Brain microvascular endothelial cell (primary cell): ENCODE measurements around the gene C4orf51.

ENCODE experiments used
- DNase-seq: peaks from one replicate; pipeline ENCODE4 v3.0.0-alpha.2; 2020
- H3K27ac ChIP-seq: fragments of 250-450 bp; sonication (Bioruptor Pico); 2 replicates; pipeline ENCODE4 v1.5.1; 2020; ENCODE audit warnings: mild to moderate bottlenecking, moderate library complexity
- H3K27me3 ChIP-seq: fragments of 250-450 bp; sonication (Bioruptor Pico); replicated peaks from 2 replicates; pipeline ENCODE4 v1.5.1; 2020; ENCODE audit warnings: mild to moderate bottlenecking
- H3K36me3 ChIP-seq: fragments of 250-450 bp; sonication (Bioruptor Pico); replicated peaks from 2 replicates; pipeline ENCODE4 v1.5.1; 2020; ENCODE audit warnings: mild to moderate bottlenecking
- H3K4me3 ChIP-seq: 2 replicates; pipeline ENCODE4 v1.5.1; 2011; ENCODE audit warnings: low read depth, mild to moderate bottlenecking, control low read depth, low read length, moderate library complexity
- in situ Hi-C: cut with HindIII; loops from 2 replicates; pipeline ENCODE4 v1.10.0; 2017; ENCODE audit warnings: low sequenced_read_pairs, low pct_ligation_motif_present
- TF ChIP-seq, protein P1 (sequence below): IDR thresholded peaks from 2 replicates; pipeline ENCODE4 v1.5.1; 2011; ENCODE audit warnings: low read depth, mild to moderate bottlenecking, moderate library complexity, low read length, control low read depth, inconsistent platforms; ENCODE audit errors: missing control alignments

C4orf51 gene

DNA sequence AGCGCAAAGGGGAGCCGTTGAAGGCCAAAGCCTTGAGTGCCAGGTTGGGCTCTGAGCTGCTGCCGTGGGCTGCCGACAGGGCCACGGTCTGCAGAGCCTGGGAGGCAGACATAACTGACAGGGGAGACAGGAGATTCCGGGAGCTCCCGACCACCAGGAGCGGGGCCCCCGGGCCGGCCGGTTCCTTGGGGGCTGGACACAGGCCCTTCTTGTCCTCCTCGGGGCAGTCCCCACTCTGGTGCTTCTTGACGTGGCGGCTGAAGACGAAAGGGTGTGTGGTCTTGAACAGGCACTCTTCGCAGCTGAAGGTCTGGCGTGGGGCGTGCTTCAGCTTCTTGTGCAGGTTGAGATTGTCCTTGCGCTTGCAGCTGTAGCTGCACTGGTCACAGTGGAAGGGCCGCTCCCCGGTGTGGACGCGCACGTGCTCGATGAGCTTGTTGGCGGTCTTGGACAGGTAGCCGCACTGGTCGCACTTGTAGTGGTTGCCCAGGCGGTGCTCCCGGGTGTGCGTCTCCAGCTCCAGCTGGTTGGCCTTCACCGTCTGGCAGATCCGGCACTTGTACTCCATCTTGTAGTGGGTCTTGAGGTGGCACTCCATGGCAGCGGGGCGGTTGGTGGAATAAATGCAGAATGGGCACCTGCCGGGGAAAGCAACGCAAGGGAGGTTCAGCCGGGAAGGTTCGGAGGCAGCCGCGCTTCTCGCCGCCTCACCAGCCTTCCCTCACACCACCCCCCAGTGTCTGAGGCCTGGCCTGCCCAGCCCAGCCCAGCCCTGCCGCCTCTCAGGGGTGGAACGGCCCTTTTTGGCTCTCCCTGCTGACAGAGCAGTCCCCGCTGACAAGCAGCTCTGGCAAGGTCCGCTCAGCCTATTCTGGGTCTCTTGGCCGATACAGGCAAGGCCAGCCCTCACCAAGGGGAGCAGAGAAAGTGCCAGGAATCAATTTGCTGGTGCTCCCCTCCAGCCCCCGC lies 81.3 kb downstream of the C4orf51 start:
- no peak for DNase-seq
- H3K27me3 ChIP-seq, result no peaks in the 10 kb centered on the region
- no peak overlapping the region for H3K27ac ChIP-seq
- H3K36me3 ChIP-seq, result peaks cover 25% of the 10 kb centered on the region
- in situ Hi-C loops, result no loop called here
- TF ChIP-seq, protein P1, sequence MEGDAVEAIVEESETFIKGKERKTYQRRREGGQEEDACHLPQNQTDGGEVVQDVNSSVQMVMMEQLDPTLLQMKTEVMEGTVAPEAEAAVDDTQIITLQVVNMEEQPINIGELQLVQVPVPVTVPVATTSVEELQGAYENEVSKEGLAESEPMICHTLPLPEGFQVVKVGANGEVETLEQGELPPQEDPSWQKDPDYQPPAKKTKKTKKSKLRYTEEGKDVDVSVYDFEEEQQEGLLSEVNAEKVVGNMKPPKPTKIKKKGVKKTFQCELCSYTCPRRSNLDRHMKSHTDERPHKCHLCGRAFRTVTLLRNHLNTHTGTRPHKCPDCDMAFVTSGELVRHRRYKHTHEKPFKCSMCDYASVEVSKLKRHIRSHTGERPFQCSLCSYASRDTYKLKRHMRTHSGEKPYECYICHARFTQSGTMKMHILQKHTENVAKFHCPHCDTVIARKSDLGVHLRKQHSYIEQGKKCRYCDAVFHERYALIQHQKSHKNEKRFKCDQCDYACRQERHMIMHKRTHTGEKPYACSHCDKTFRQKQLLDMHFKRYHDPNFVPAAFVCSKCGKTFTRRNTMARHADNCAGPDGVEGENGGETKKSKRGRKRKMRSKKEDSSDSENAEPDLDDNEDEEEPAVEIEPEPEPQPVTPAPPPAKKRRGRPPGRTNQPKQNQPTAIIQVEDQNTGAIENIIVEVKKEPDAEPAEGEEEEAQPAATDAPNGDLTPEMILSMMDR, result no peak
- H3K4me3 ChIP-seq, result no peak overlapping the region

DNA sequence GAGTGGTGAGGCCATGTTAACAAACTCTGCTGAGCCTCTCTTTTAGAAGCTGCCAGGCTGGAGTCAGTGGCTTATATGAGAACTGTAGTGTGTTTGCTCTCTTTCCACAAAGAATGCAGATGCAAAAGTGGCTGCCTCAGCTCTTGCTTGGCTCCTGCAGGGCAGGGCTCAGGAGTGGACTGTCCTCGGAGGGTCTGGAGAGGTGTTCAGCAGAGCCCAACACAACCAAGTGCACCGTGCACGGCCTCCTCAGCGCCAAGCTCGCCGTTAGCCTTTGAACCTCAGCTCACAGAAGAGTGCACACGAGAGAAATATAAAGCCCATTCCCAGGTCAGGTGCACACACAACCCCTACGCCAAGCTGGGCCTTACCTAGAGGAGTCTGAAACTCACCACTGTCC lies 82.8 kb downstream of the C4orf51 start:
- in situ Hi-C loops, result no loop called here
- no peak for DNase-seq
- H3K27me3 ChIP-seq, result no peaks in the 10 kb centered on the region
- H3K4me3 ChIP-seq, result no peak overlapping the region
- peaks cover 25% of the 10 kb centered on the region for H3K36me3 ChIP-seq
- no peak overlapping the region for H3K27ac ChIP-seq
- TF ChIP-seq, protein P1, result no peak

DNA sequence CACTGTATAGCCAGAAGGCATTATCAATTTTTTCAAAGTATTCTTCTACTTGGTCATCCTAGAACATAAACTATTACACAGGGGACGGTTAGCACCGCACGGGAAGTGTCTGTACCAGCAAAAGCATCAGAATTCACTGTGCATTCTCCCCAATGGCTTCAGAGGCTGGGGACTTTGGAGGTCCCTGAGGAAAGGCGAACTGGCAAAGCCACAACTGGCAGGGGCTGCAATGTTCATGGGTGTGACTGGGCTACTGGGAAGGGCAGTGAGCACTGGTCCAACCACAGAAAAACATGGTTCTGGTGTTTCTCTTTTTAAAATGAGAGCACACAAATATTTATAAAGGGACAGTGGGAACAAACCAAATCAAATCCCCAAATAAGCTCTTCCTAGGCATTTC lies 83.5 kb downstream of the C4orf51 start:
- peaks cover 25% of the 10 kb centered on the region for H3K36me3 ChIP-seq

DNA sequence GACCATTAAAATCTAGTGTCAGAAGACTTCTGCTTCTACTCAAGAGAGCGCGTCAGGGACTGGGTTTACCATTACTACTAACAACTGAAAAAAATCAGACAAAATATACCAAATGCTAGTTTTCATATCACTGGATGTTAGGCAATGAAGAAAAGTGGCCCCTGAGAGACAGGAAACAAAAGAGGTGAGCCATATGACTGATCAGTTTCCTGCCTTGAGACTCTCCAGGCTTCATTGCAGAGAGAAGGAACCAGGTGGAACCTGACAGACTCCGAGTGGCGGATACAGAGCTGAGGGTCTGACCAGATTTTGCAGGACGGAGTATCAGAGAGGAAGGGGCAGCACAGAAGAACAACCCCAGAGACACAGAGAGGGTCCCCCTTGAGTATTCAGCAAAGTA lies 86.3 kb downstream of the C4orf51 start:
- Histone ChIP-seq H3K27ac (no peak overlapping the region), H3K4me3 (no peak overlapping the region), H3K36me3 (peaks cover 22% of the 10 kb centered on the region), H3K27me3 (no peaks in the 10 kb centered on the region)
- in situ Hi-C loops, result no loop called here
- no peak for DNase-seq
- TF ChIP-seq, protein P1, result no peak

More for the DNA sequence above, 83.5 kb downstream of the C4orf51 start:
- TF ChIP-seq, protein P1, result no peak
- in situ Hi-C loops, result no loop called here
- no peak for DNase-seq
- no peak overlapping the region for H3K27ac ChIP-seq
- H3K4me3 ChIP-seq, result no peak overlapping the region
- H3K27me3 ChIP-seq, result no peaks in the 10 kb centered on the region

DNA sequence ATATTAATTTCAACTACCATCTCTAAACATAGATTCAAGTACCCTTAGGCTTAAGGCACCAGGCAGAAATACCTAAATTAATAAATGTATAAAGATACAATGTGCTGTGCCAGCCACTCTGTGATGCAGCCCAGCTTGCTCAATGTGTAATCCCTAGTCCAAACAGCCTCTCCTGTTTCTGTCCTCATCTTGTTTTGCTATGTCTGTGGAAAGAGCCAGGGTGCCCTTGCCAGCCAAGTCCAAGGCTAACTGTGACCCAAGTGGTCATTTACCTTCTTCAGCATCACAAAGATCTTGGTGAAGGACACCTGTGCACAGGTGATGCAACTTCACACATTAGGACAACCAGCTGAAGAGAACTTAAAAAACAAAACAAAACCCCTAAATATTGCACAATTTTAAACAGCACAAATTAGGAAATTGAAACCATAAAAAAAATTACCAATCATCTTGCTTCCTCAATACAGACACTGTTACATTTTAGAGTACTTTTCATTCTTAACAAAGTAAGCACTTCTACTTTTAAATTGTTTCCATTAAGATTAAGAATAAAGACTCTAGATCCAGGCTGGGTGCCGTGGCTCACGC lies 89.6 kb downstream of the C4orf51 start:
- in situ Hi-C loops, result no loop called here
- TF ChIP-seq, protein P1, result no peak
- Histone ChIP-seq H3K27ac (no peak overlapping the region), H3K27me3 (no peaks in the 10 kb centered on the region), H3K36me3 (peaks cover 24% of the 10 kb centered on the region), H3K4me3 (no peak overlapping the region)
- no peak for DNase-seq
